ENCODE results near the gene CREB3L2. TPM values are rescaled to one million over a fixed set of nuclear protein-coding genes. Genes with fewer than 3 reads are reported as not detected.

The CREB3L2 gene
- polyA plus RNA-seq, 1 of the 3 experiments (the other 2 are of a cell fraction) = 22.9 TPM

DNA sequence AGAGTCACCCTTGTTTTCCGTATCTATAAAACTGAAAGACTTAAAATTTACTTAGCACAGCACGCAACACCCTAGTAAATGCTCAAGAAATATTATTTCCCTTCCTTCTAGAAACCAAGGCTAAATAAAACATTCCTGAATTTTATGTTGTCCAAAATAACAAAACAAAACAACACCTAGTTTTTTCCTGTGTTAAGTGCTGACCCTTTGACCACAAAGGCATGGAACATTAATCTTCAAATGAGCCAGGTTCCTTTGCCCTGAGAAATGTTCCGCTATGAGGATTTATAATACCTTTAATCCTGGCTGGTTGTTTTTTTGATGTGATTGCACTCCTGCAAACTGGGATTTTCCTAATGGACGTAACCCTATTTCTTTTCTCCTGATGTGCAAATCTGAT is 126.1 kb downstream of the CREB3L2 start:
- peak overlapping the region; percentile 75 to 97 for H3K27ac ChIP-seq (ENCODE audit: low read depth in 2 of 2, low read length in 1 of 2)
- no peaks in the 10 kb centered on the region for H3K27me3 ChIP-seq (ENCODE audit: insufficient read depth)
- WGBS (ENCODE audit: low lambda C conversion rate) = 93% methylated on average over 4 of the region's 4 CpGs
- no peak for TF ChIP-seq TAF1 (IDR thresholded peaks at IDR 0.05; ENCODE audit: borderline replicate concordance, low read depth, low read length)
- no peak for TF ChIP-seq NRF1 (IDR thresholded peaks at IDR 0.05; ENCODE audit: low read depth, low read length)
- TF ChIP-seq RXRA (IDR thresholded peaks at IDR 0.05; ENCODE audit: borderline replicate concordance, low read depth) = no peak
- TF ChIP-seq MAX (IDR thresholded peaks at IDR 0.05; ENCODE audit: low read depth) = no peak
- TF ChIP-seq POLR2AphosphoS5 (IDR thresholded peaks at IDR 0.05; ENCODE audit: low read depth, low read length) = no peak
- no peak for TF ChIP-seq RAD21 (IDR thresholded peaks at IDR 0.05; ENCODE audit: low read length)
- TF ChIP-seq YY1 (IDR thresholded peaks at IDR 0.05; ENCODE audit: low read depth) = no peak
- no peak for TF ChIP-seq PBX3 (IDR thresholded peaks at IDR 0.05)
- TF ChIP-seq FOXM1 (IDR thresholded peaks at IDR 0.05; ENCODE audit: low read depth) = no peak
- no peak for TF ChIP-seq SIN3A (IDR thresholded peaks at IDR 0.05; ENCODE audit: borderline replicate concordance, low read depth, low read length)
- no peak for TF ChIP-seq MXI1 (IDR thresholded peaks at IDR 0.05; ENCODE audit: low read depth, low read length)
- TF ChIP-seq TCF12 (IDR thresholded peaks at IDR 0.05) = no peak
- TF ChIP-seq FOXJ3 (CRISPR knock-in tag; IDR thresholded peaks at IDR 0.05) = no peak
- TF ChIP-seq SMC3 (IDR thresholded peaks at IDR 0.05; ENCODE audit: low read depth, low read length) = no peak
- no peak for TF ChIP-seq FOSL2 (IDR thresholded peaks at IDR 0.05; ENCODE audit: borderline replicate concordance, low read depth)
- TF ChIP-seq GATA2 (CRISPR knock-in tag; IDR thresholded peaks at IDR 0.05) = no peak
- TF ChIP-seq, protein P1, sequence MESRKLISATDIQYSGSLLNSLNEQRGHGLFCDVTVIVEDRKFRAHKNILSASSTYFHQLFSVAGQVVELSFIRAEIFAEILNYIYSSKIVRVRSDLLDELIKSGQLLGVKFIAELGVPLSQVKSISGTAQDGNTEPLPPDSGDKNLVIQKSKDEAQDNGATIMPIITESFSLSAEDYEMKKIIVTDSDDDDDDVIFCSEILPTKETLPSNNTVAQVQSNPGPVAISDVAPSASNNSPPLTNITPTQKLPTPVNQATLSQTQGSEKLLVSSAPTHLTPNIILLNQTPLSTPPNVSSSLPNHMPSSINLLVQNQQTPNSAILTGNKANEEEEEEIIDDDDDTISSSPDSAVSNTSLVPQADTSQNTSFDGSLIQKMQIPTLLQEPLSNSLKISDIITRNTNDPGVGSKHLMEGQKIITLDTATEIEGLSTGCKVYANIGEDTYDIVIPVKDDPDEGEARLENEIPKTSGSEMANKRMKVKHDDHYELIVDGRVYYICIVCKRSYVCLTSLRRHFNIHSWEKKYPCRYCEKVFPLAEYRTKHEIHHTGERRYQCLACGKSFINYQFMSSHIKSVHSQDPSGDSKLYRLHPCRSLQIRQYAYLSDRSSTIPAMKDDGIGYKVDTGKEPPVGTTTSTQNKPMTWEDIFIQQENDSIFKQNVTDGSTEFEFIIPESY (IDR thresholded peaks at IDR 0.05; ENCODE audit: borderline replicate concordance, low read depth) = no peak
- DNase-seq = no peak
- peak overlapping the region; percentile 37 for H3K4me2 ChIP-seq
- peaks cover 19 to 43% of the 10 kb centered on the region in 2 experiments for H3K4me1 ChIP-seq (ENCODE audit: control insufficient read depth in 1 of 2, insufficient read depth in 2 of 2, low read depth in 1 of 2, low read length in 1 of 2)
- CTCF ChIA-PET = interaction anchor here (1.0 to 1.5 kb wide), 3 partner anchors 133 to 270 kb away, joined by 3 to 7 read pairs (median 6); no protein-coding TSS in a partner anchor
- POLR2A ChIA-PET = no interaction called here
- peaks cover 55 to 67% of the 10 kb centered on the region in 2 experiments for H3K36me3 ChIP-seq (replicated peaks in 1 of 2; ENCODE audit: control insufficient read depth in 1 of 2, insufficient read depth in 2 of 2, low read length in 1 of 2)
- no peaks in the 10 kb centered on the region for H4K20me1 ChIP-seq (ENCODE audit: insufficient read depth)
- no peaks in the 10 kb centered on the region for H3K9me3 ChIP-seq
- H3K9me2 ChIP-seq = no peaks in the 10 kb centered on the region
- H3K9ac ChIP-seq = peak overlapping the region; percentile 52
- H3K79me2 ChIP-seq (ENCODE audit: insufficient read depth) = peaks cover 4% of the 10 kb centered on the region; the same call in 1 of the 2 replicates
- H3K4me3 ChIP-seq (ENCODE audit: low read depth in 2 of 2, low read length in 1 of 2) = no peak overlapping the region
- no peak overlapping the region for H2AFZ ChIP-seq (ENCODE audit: low read depth)
- peaks cover 40% of the 10 kb centered on the region for H3F3A ChIP-seq (replicated peaks; ENCODE audit: insufficient read depth)

Data from SK-N-SH (cell line).